GM10248 (cell line): ENCODE data around the gene RSBN1L.

ENCODE experiments used
- CTCF ChIA-PET: fragments of 300-600 bp; sonication (Branson Sonifier 250); formaldehyde crosslinking; extraction: SDS; loops from one replicate; lab custom pipeline; 2021; ENCODE audit warnings: antibody characterized with exemption; lab: Yijun Ruan, JAX
- POLR2A ChIA-PET: fragments of 350-650 bp; sonication (Branson Sonifier 250); formaldehyde crosslinking; extraction: SDS; loops from one replicate; lab custom pipeline; 2020; ENCODE audit warnings: antibody characterized with exemption; lab: Yijun Ruan, JAX
- DNase-seq: peaks from one replicate; pipeline ENCODE4 v3.0.0; 2012; ENCODE audit errors: extremely low spot score
- CTCF ChIP-seq: IDR thresholded peaks from 2 replicates; pipeline ENCODE4 v1.5.1; 2012; ENCODE audit warnings: mild to moderate bottlenecking, low read depth; ENCODE audit errors: extremely low read depth, missing control alignments, control extremely low read depth

Gene RSBN1L

GRCh38 chr7:77664715-77665114, 31.5 kb upstream of the RSBN1L start:
- TF ChIP-seq CTCF: no peak
- no peak for DNase-seq
- ChIA-PET POLR2A (no interaction called here), CTCF (interaction anchor here (0.8 to 4.2 kb wide), 5 partner anchors 9 to 376 kb away, joined by 3 to 27 read pairs (median 7); no protein-coding TSS in a partner anchor)

GRCh38 chr7:77665161-77665560, 31.1 kb upstream of the RSBN1L start:
- ChIA-PET POLR2A (no interaction called here), CTCF (interaction anchor here (0.8 to 4.2 kb wide), 5 partner anchors 9 to 376 kb away, joined by 3 to 27 read pairs (median 7); no protein-coding TSS in a partner anchor)
- no peak for TF ChIP-seq CTCF
- no peak for DNase-seq

GRCh38 chr7:77667459-77668086, 28.7 kb upstream of the RSBN1L start:
- ChIA-PET POLR2A (interaction anchor here (0.6 kb wide), 1 partner anchor 9 kb away, joined by 3 read pairs; no protein-coding TSS in a partner anchor), CTCF (interaction anchor here (0.6 to 1.4 kb wide), 3 partner anchors 10 to 28 kb away, joined by 3 to 10 read pairs (median 5); partner anchors contain the start of gene RSBN1L)
- TF ChIP-seq CTCF: no peak
- no peak for DNase-seq

- POLR2A ChIA-PET: interaction anchor here (0.6 kb wide), 1 partner anchor 16 kb away, joined by 3 read pairs; no protein-coding TSS in a partner anchor
- no peak for DNase-seq
- no peak for TF ChIP-seq CTCF
- CTCF ChIA-PET: interaction anchor here (0.9 to 3.9 kb wide), 4 partner anchors 17 to 365 kb away, joined by 3 to 20 read pairs (median 4); no protein-coding TSS in a partner anchor
Measured at GRCh38 chr7:77674878-77675277, 21.4 kb upstream of the RSBN1L start.

- POLR2A ChIA-PET: no interaction called here
- CTCF ChIA-PET: interaction anchor here (0.8 kb wide), 1 partner anchor 80 kb away, joined by 3 read pairs; no protein-coding TSS in a partner anchor
- TF ChIP-seq CTCF: no peak
- DNase-seq: no peak
Measured at GRCh38 chr7:77679608-77680007, 16.7 kb upstream of the RSBN1L start.

- TF ChIP-seq CTCF: no peak
- CTCF ChIA-PET: no interaction called here
- POLR2A ChIA-PET: no interaction called here
- DNase-seq: no peak
Measured at GRCh38 chr7:77680266-77680665, 16.0 kb upstream of the RSBN1L start.
